ENCODE measurements around the gene FYCO1.

FYCO1 gene

GRCh38 chr3:45911511-45912226 lies 84.0 kb downstream of the FYCO1 start:
- no peak for DNase-seq

- no peak for DNase-seq
These were observed 84.7 kb downstream of the FYCO1 start for GRCh38 chr3:45910892-45911291.

GRCh38 chr3:45909542-45909941 lies 86.1 kb downstream of the FYCO1 start:
- no peak for DNase-seq

DNA sequence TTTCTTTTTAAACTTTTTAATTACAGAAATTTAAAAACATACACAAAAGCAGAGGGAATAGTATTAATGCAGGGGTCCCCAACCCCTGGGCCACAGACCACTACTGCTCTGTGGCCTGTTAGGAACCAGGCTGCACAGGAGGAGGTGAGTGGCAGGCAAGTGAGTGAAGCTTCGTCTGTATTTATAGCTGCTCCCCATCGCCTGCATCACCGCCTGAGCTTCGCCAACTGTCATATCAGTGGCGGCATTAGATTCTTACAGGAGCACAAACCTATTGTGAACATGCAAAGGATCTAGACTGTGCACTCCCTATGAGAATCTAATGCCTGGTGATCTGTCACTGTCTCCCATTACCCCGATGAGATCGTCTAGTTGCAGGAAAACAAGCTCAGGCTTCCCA lies 86.9 kb downstream of the FYCO1 start:
- DNase-seq: no peak

GRCh38 chr3:45907769-45908705 lies 87.6 kb downstream of the FYCO1 start:
- DNase-seq: no peak

GRCh38 chr3:45906681-45907407 lies 88.8 kb downstream of the FYCO1 start:
- DNase-seq: no peak

GRCh38 chr3:45905755-45906154 lies 89.9 kb downstream of the FYCO1 start:
- DNase-seq: no peak

GRCh38 chr3:45904931-45905330 lies 90.7 kb downstream of the FYCO1 start:
- no peak for DNase-seq

GRCh38 chr3:45896956-45897355 lies 98.7 kb downstream of the FYCO1 start:
- DNase-seq: no peak

DNA sequence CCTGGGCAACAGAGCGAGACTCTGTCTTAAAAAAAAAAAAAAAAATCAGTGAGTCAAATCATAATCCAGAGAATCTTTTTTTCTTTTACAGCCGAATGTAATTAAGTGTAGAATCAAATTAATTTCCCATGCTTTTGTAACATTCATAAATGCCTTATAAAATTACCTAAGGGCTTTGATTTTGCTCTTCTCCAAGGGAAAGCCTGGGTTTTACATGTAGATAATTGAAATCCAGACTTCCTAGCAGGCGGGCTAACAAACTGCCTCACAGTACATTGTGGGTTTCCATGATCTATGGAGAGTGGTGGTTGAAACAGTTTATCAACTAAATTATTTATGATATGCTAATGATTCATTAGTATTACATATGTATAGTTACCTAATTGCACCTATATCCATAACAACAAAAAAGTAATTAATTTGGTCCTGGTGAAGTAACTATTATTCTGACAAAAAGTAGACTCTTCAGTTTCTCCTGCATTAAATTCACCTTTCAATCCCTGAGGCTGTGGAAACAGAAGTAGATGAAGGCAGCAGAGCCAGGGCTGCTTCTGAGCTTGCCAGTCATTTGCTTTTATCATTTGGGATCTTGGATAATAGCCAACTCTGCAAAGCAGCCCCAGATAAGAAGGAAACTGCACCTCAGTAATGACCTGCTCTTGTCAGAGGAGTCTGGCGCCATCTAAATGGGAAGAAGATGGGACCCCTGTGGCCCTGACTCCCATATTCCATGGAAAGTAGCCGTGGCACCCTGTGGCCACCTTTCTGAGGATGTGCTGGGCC lies 99.7 kb downstream of the FYCO1 start:
- no peak for DNase-seq

DNA sequence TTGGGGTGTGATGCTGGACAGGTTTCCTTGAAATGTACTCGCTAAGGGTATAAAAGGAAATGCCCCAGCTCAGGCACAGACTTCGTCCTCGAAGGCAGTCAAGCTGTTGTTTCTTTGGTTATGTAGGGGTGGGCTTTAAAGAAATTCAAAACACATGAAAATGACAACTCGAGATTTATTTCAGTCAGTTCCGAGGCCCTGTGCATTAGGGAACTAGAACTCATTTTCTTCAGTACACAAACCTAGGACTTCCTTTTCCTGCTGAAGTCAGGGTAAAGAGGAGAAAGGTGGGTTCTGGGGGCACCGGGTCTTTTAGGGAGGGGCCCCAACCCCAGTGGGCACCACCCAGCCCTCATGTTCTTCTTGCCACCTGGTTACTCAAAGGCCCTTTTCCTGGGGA lies 101.6 kb downstream of the FYCO1 start:
- no peak for DNase-seq

GRCh38 chr3:45892161-45892560 lies 103.5 kb downstream of the FYCO1 start:
- DNase-seq: no peak

DNA sequence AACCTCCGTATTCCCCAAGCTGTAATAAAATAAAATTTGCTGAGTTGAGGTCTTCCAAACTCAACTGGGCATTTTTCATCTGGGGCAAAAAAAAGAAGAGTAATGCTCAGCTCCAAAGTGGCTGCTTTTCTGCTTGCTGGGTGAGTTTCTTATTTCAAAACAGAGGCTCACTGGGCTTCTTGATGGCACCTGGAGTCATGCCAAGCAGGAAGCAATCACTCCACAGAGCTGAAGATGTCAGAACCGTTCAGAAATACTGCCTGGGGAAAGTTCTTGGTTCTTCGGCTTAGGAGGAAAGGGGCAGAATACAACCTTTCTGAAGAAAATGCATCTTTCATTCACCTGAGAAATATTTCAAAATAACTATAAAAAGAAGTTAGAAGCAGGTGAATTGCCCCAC lies 105.2 kb downstream of the FYCO1 start:
- DNase-seq: no peak

DNA sequence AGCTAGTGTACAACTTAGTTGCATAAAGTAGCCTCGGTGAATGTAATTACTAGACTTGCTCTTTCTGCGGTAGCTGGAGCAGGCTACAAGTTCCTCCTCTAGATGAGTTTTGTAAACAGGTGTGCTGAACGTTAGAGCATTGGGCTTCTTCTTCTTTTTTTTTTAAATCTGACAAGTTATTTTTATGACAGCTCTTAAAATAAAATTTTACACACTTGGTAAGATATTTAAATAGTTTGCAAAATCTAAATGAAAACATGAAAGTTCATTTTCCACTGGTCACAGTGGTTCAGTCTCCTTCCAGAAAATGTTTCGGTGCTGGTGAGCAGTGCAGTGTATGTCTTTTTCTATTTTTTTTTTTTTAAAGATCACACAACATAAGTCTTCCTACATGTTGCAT lies 106.3 kb downstream of the FYCO1 start:
- DNase-seq: no peak

DNA sequence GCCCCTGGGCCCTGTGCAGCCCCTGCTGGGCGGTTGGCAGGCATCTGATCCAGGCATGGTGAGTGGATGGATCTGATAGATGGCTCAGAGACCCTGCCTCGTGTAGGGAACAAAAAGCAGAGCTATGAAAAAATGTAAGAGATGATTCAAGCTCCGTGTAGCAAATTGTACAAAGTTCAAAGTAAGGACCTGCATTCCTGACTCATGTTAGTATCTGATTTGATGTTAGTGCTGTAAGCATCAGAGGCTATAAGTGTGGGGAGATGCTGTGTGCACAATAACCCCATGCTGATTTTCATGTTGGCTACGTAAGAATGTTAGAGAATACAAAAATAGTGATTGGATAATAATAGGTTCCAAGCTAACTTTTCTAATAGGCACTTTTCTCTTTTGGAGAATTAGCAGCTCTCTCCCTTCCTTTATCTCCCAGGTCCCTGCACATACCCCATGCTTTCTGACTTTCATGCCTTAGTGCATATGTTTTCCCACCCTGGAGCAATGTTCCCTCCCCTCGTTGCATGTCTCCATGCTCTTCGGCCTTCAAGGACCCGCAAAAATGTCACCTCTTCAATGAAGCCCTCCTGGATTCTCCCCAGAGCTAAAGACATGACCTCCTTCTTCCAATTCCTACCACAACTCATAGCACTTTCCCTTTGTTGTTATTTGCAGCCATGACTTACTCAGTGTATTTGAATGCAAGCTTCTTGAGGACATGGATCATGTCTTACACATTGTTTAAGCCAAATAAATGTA lies 107.7 kb downstream of the FYCO1 start:
- DNase-seq: no peak

DNA sequence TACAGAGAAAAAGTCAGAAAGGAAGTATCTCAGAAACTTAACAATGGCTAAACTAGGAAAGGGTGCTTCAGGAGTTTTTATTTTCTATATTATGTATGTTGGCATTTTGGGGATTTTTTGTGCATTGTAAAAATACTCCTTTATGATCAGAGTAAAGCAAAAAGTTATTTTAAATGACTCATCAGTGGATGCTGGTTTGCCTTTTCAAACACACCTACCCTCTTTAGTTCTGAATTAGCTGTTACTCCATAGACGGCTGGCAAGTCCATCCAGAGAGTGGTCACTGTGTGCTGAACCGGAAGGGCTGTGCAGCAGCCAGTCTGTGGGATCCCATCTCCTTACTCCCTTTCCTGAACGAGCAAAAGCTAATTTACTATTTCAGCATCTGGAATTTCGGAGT lies 108.3 kb downstream of the FYCO1 start:
- no peak for DNase-seq

- no peak for DNase-seq
These were observed 109.5 kb downstream of the FYCO1 start, which contains the start of gene CCR9 for GRCh38 chr3:45885979-45886705. TSS of gene CCR9 (plus strand) at chr3:45886543. CDS start at chr3:45894934, 8,391 bp downstream.

GRCh38 chr3:45884368-45885201 lies 111.0 kb downstream of the FYCO1 start:
- no peak for DNase-seq

GRCh38 chr3:45881078-45882022 lies 114.3 kb downstream of the FYCO1 start:
- DNase-seq: no peak

Data from cortex of kidney (tissue), 1 donor.